Gastroesophageal sphincter (tissue), 3 donors: ENCODE results near the gene L3HYPDH.

Experiments
- POLR2AphosphoS5 ChIP-seq: sonication (generic); formaldehyde crosslinking; IDR thresholded peaks from one replicate; pipeline ENCODE4 v1.6.1; 2017; ENCODE audit warnings: antibody characterized with exemption
- TF ChIP-seq, protein P1 (sequence below), 4 experiments: fragments of 200-600 bp in 2 of 4; fragments of 450-650 bp in 2 of 4; sonication (generic) in 1 of 4; IDR thresholded peaks; one replicate each; pipeline ENCODE4 v1.5.1; 2017 to 2019; ENCODE audit warnings: antibody characterized with exemption in 4 of 4, mild to moderate bottlenecking in 2 of 4, moderate library complexity in 2 of 4

DNA sequence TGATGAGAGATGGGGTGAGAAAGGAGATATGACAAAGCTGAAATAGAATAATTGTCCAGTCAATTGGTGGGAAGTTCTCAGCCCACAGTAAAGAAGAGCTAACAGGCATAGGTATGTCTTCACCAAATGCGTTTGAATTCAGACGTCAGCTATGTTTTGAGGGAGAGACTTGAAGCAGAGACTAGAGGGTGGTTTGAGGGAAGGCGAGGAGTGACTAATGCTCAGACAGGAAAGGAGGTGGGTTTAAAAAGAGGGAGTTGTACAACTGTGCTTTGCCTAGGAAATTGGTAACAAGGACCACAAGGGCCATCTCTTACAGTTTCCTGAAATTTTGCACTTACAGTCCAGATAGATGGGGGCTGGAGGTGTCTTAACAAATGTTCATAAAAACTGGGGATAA, 6.5 kb upstream of the L3HYPDH start:
- TF ChIP-seq, protein P1, sequence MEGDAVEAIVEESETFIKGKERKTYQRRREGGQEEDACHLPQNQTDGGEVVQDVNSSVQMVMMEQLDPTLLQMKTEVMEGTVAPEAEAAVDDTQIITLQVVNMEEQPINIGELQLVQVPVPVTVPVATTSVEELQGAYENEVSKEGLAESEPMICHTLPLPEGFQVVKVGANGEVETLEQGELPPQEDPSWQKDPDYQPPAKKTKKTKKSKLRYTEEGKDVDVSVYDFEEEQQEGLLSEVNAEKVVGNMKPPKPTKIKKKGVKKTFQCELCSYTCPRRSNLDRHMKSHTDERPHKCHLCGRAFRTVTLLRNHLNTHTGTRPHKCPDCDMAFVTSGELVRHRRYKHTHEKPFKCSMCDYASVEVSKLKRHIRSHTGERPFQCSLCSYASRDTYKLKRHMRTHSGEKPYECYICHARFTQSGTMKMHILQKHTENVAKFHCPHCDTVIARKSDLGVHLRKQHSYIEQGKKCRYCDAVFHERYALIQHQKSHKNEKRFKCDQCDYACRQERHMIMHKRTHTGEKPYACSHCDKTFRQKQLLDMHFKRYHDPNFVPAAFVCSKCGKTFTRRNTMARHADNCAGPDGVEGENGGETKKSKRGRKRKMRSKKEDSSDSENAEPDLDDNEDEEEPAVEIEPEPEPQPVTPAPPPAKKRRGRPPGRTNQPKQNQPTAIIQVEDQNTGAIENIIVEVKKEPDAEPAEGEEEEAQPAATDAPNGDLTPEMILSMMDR (IDR thresholded peaks at IDR 0.05): no peak
- TF ChIP-seq POLR2AphosphoS5: no peak
